Adrenal gland (tissue), 5 donors: ENCODE data around the gene ABCE1.

Experiments used
- CTCF ChIP-seq, 6 experiments: fragments of 450-650 bp in 4 of 6; fragments of 200-600 bp in 2 of 6; sonication (generic) in 1 of 6; IDR thresholded peaks; 1 replicate in 5 of 6; 2 replicates in 1 of 6; pipeline versions ENCODE4 v1.5.1 to v1.8.0; 2016 to 2021; ENCODE audit warnings: antibody characterized with exemption in 6 of 6, mild to moderate bottlenecking in 2 of 6, moderate library complexity in 1 of 6
- POLR2A ChIP-seq, 2 donors: fragments of 450-650 bp; IDR thresholded peaks; one replicate each; pipeline ENCODE4 v1.6.1; 2017; ENCODE audit warnings: antibody characterized with exemption in 2 of 2, mild to moderate bottlenecking in 2 of 2, moderate library complexity in 1 of 2
- donor health status: DM: no; HTN: no; CAD: no.

- no peak for TF ChIP-seq CTCF (IDR thresholded peaks at IDR 0.05)
- no peak for TF ChIP-seq POLR2A (IDR thresholded peaks at IDR 0.05)
Observed at GRCh38 chr4:145153904-145154298, 55.8 kb downstream of the ABCE1 start.
